SK-N-SH treated with all-trans-retinoic acid at 6 μM for 48 hours (cell line): ENCODE measurements around the gene ST6GALNAC5.

Experiments
- CREB5 ChIP-seq: fragments of 250-450 bp; sonication (Bioruptor Pico); IDR thresholded peaks from 2 replicates; pipeline ENCODE4 v1.5.1; 2020; ENCODE audit warnings: low read depth, mild to moderate bottlenecking, moderate library complexity
- CSDC2 ChIP-seq: fragments of 250-450 bp; sonication (Bioruptor Pico); IDR thresholded peaks from 2 replicates; pipeline ENCODE4 v1.5.0; 2020; ENCODE audit warnings: mild to moderate bottlenecking, moderate library complexity
- ESRRG ChIP-seq: fragments of 250-450 bp; sonication (Bioruptor Pico); IDR thresholded peaks from 2 replicates; pipeline ENCODE4 v1.6.1; 2021; ENCODE audit warnings: mild to moderate bottlenecking
- ISL1 ChIP-seq: fragments of 250-450 bp; sonication (Bioruptor Pico); IDR thresholded peaks from 2 replicates; pipeline ENCODE4 v2.1.2; 2022; ENCODE audit warnings: mild to moderate bottlenecking, moderate library complexity
- PATZ1 ChIP-seq: fragments of 250-450 bp; sonication (Bioruptor Pico); IDR thresholded peaks from 2 replicates; pipeline ENCODE4 v1.8.0; 2020; ENCODE audit warnings: mild to moderate bottlenecking, moderate library complexity, borderline replicate concordance
- RARB ChIP-seq: fragments of 250-450 bp; sonication (Bioruptor Pico); IDR thresholded peaks from 2 replicates; pipeline ENCODE4 v1.8.0; 2021; ENCODE audit warnings: mild to moderate bottlenecking, moderate library complexity
- TCF4 ChIP-seq: fragments of 250-450 bp; sonication (Bioruptor Pico); IDR thresholded peaks from 2 replicates; pipeline ENCODE4 v1.8.0; 2021; ENCODE audit warnings: mild to moderate bottlenecking, moderate library complexity, borderline replicate concordance
- ZC3H10 ChIP-seq: fragments of 250-450 bp; sonication (Bioruptor Pico); IDR thresholded peaks from 2 replicates; pipeline ENCODE4 v1.5.1; 2021; ENCODE audit warnings: mild to moderate bottlenecking, moderate library complexity
- ZFP3 ChIP-seq: fragments of 250-450 bp; sonication (Bioruptor Pico); IDR thresholded peaks from 2 replicates; pipeline ENCODE4 v1.5.0; 2020; ENCODE audit warnings: mild to moderate bottlenecking, moderate library complexity
- ZFP30 ChIP-seq: fragments of 450-650 bp; formaldehyde crosslinking; IDR thresholded peaks from 2 replicates; pipeline ENCODE4 v1.5.0; 2022; ENCODE audit warnings: mild to moderate bottlenecking, moderate library complexity
- TF ChIP-seq, protein P1 (sequence below): fragments of 250-450 bp; sonication (Bioruptor Pico); IDR thresholded peaks from 2 replicates; pipeline ENCODE4 v1.5.1; 2021; ENCODE audit warnings: mild to moderate bottlenecking, moderate library complexity

DNA sequence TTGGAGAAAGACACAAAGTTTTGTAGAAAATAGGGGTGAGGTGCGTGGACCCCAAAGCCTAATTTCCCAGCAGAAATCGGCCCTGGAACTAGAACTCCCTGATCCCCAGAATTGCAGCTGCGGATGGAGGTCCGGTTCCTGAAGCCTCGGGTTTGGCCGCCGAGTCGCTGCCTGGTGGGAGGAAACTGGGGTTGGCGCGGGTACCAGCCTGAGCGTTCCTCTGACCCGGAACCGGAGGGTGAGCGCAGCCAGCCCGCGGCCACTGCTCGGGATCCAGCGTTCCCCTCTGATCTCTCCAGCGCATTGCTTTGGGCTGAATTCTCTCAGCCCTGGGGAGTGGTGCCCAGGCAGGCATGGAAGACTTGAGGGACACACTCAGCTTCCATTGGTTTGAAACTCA lies 1.6 kb downstream of the ST6GALNAC5 start:
- TF ChIP-seq ISL1 (CRISPR knock-in tag) (no peak), PATZ1 (no peak), TCF4 (CRISPR knock-in tag) (no peak), RARB (CRISPR knock-in tag) (no peak), ZFP30 (CRISPR knock-in tag) (no peak), ZFP3 (CRISPR knock-in tag) (no peak), ZC3H10 (CRISPR knock-in tag) (no peak), CSDC2 (CRISPR knock-in tag) (no peak), CREB5 (CRISPR knock-in tag) (no peak), ESRRG (CRISPR knock-in tag) (no peak)
- TF ChIP-seq, protein P1, sequence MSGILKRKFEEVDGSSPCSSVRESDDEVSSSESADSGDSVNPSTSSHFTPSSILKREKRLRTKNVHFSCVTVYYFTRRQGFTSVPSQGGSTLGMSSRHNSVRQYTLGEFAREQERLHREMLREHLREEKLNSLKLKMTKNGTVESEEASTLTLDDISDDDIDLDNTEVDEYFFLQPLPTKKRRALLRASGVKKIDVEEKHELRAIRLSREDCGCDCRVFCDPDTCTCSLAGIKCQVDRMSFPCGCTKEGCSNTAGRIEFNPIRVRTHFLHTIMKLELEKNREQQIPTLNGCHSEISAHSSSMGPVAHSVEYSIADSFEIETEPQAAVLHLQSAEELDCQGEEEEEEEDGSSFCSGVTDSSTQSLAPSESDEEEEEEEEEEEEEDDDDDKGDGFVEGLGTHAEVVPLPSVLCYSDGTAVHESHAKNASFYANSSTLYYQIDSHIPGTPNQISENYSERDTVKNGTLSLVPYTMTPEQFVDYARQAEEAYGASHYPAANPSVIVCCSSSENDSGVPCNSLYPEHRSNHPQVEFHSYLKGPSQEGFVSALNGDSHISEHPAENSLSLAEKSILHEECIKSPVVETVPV = no peak
